Measurements from ENCODE around the gene IGLL5.

The IGLL5 gene

GRCh38 chr22:22854466-22854865, 33.1 kb upstream of the IGLL5 start:
- no peaks in the 10 kb centered on the region for H3K9me3 ChIP-seq (ENCODE audit: control insufficient read depth, insufficient read depth, low read depth, low read length)
- no peaks in the 10 kb centered on the region for H3K36me3 ChIP-seq (ENCODE audit: control insufficient read depth in 2 of 2, insufficient read depth in 1 of 2, low read length in 2 of 2)
- ChIA-PET POLR2A (no interaction called here), CTCF (interaction anchor here (1.0 to 4.2 kb wide), 4 partner anchors 9 to 100 kb away, joined by 3 to 42 read pairs (median 10); no protein-coding TSS in a partner anchor)
- no peak overlapping the region for H3K27ac ChIP-seq (ENCODE audit: extremely low read depth, low read depth, low read length)
- H3K4me1 ChIP-seq (ENCODE audit: control insufficient read depth, insufficient read depth, low read length), result no peaks in the 10 kb centered on the region
- TF ChIP-seq PRDM1 (tag by site-specific recombination; IDR thresholded peaks at IDR 0.05) (no peak), TRIM28 (IDR thresholded peaks at IDR 0.05; ENCODE audit: borderline replicate concordance, low read length) (no peak), ZNF362 (tag by site-specific recombination; IDR thresholded peaks at IDR 0.05) (no peak)
- no peak overlapping the region for H3K4me3 ChIP-seq (ENCODE audit: low read depth, low read length)

- no peak overlapping the region for H3K4me3 ChIP-seq (ENCODE audit: low read depth, low read length)
- no peaks in the 10 kb centered on the region for H3K9me3 ChIP-seq (ENCODE audit: control insufficient read depth, insufficient read depth, low read depth, low read length)
- H3K36me3 ChIP-seq (ENCODE audit: control insufficient read depth in 2 of 2, insufficient read depth in 1 of 2, low read length in 2 of 2), result no peaks in the 10 kb centered on the region
- POLR2A ChIA-PET, result no interaction called here
- no peak overlapping the region for H3K27ac ChIP-seq (ENCODE audit: extremely low read depth, low read depth, low read length)
- CTCF ChIA-PET, result interaction anchor here (0.5 to 4.2 kb wide), 25 partner anchors 9 to 423 kb away, joined by 3 to 42 read pairs (median 4); no protein-coding TSS in a partner anchor
- H3K4me1 ChIP-seq (ENCODE audit: control insufficient read depth, insufficient read depth, low read length), result no peaks in the 10 kb centered on the region
- TF ChIP-seq ZNF366 (tag by site-specific recombination; conservative IDR thresholded peaks at IDR 0.05), result no peak
- TF ChIP-seq ZIC2 (tag by site-specific recombination; IDR thresholded peaks at IDR 0.05), result no peak
- TF ChIP-seq GLIS2 (tag by site-specific recombination; IDR thresholded peaks at IDR 0.05), result no peak
- TF ChIP-seq IKZF3 (tag by site-specific recombination; IDR thresholded peaks at IDR 0.05), result no peak
- no peak for TF ChIP-seq ZNF747 (tag by site-specific recombination; IDR thresholded peaks at IDR 0.05)
Observed at GRCh38 chr22:22855085-22855484, 32.5 kb upstream of the IGLL5 start.

GRCh38 chr22:22855617-22856308, 31.9 kb upstream of the IGLL5 start:
- CTCF ChIA-PET, result interaction anchor here (0.5 to 4.2 kb wide), 28 partner anchors 10 to 423 kb away, joined by 3 to 42 read pairs (median 3); no protein-coding TSS in a partner anchor
- POLR2A ChIA-PET, result no interaction called here
- Histone ChIP-seq H3K4me1 (ENCODE audit: control insufficient read depth, insufficient read depth, low read length) (no peaks in the 10 kb centered on the region), H3K4me3 (ENCODE audit: low read depth, low read length) (no peak overlapping the region), H3K36me3 (ENCODE audit: control insufficient read depth in 2 of 2, insufficient read depth in 1 of 2, low read length in 2 of 2) (no peaks in the 10 kb centered on the region), H3K27ac (ENCODE audit: extremely low read depth, low read depth, low read length) (no peak overlapping the region), H3K9me3 (ENCODE audit: control insufficient read depth, insufficient read depth, low read depth, low read length) (no peaks in the 10 kb centered on the region)
- TF ChIP-seq ZNF639 (tag by site-specific recombination; IDR thresholded peaks at IDR 0.05), result no peak
- TF ChIP-seq TCF7L2 (IDR thresholded peaks at IDR 0.05; ENCODE audit: borderline replicate concordance, low read depth, low read length), result no peak
- peak; percentile 78 for TF ChIP-seq GLIS1 (tag by site-specific recombination; IDR thresholded peaks at IDR 0.05)
- no peak for TF ChIP-seq ZNF202 (tag by site-specific recombination; IDR thresholded peaks at IDR 0.05; ENCODE audit: borderline replicate concordance)
- no peak for TF ChIP-seq ZNF423 (tag by site-specific recombination; IDR thresholded peaks at IDR 0.05)
- peak; percentile 77 for TF ChIP-seq CTCF (tag by site-specific recombination; IDR thresholded peaks at IDR 0.05)
- TF ChIP-seq ZNF664 (tag by site-specific recombination; IDR thresholded peaks at IDR 0.05), result no peak
- peak; percentile 54 for TF ChIP-seq ZIC2 (tag by site-specific recombination; IDR thresholded peaks at IDR 0.05)
- TF ChIP-seq ZNF792 (tag by site-specific recombination; IDR thresholded peaks at IDR 0.05), result no peak
- TF ChIP-seq ZNF830 (tag by site-specific recombination; IDR thresholded peaks at IDR 0.05; ENCODE audit: low read depth), result no peak
- no peak for TF ChIP-seq ZNF610 (tag by site-specific recombination; IDR thresholded peaks at IDR 0.05; ENCODE audit: borderline replicate concordance)
- peak; percentile 8; the same call in 1 of the 2 replicates for TF ChIP-seq ZNF654 (tag by site-specific recombination; IDR thresholded peaks at IDR 0.05; ENCODE audit: low read depth)
- TF ChIP-seq FEZF1 (tag by site-specific recombination; IDR thresholded peaks at IDR 0.05), result no peak
